ENCODE results near the gene ZNF578.
"Not testable (repeated sequence)": the region's sequence is repeated elsewhere in the genome, so short reads cannot be mapped to it uniquely, and the experiment has no call there.

- TF ChIP-seq, protein P1, sequence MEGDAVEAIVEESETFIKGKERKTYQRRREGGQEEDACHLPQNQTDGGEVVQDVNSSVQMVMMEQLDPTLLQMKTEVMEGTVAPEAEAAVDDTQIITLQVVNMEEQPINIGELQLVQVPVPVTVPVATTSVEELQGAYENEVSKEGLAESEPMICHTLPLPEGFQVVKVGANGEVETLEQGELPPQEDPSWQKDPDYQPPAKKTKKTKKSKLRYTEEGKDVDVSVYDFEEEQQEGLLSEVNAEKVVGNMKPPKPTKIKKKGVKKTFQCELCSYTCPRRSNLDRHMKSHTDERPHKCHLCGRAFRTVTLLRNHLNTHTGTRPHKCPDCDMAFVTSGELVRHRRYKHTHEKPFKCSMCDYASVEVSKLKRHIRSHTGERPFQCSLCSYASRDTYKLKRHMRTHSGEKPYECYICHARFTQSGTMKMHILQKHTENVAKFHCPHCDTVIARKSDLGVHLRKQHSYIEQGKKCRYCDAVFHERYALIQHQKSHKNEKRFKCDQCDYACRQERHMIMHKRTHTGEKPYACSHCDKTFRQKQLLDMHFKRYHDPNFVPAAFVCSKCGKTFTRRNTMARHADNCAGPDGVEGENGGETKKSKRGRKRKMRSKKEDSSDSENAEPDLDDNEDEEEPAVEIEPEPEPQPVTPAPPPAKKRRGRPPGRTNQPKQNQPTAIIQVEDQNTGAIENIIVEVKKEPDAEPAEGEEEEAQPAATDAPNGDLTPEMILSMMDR (IDR thresholded peaks at IDR 0.05): not testable (repeated sequence)
- TF ChIP-seq POLR2A (IDR thresholded peaks at IDR 0.05): not testable (repeated sequence)
Measured at GRCh38 chr19:52538815-52539214, 85.5 kb downstream of the ZNF578 start.

Data from breast epithelium (tissue), 3 donors.